ENCODE results near the gene CYTH4. TPM values are rescaled to one million over a fixed set of nuclear protein-coding genes. Genes with fewer than 3 reads are reported as not detected.
A peak's percentile ranks its signal among the peaks of the same experiment; 100 is the strongest.

The CYTH4 gene
- total RNA-seq, 1 donor from 2014 or later: not detected

- Mint-ChIP-seq H3K9me3 (peaks cover 19% of the 10 kb centered on the region), H3K27ac (no peak overlapping the region), H3K4me3 (no peak overlapping the region), H3K27me3 (ENCODE audit: insufficient read depth, low read depth) (peaks cover 16% of the 10 kb centered on the region), H3K36me3 (no peaks in the 10 kb centered on the region), H3K4me1 (peaks cover 16% of the 10 kb centered on the region)
- H4K20me1 ChIP-seq (ENCODE audit: low read depth): no peaks in the 10 kb centered on the region
- no peak overlapping the region for H3K4me3 ChIP-seq
- H3K36me3 ChIP-seq: no peaks in the 10 kb centered on the region
- H3K9ac ChIP-seq: no peak overlapping the region
- peaks cover 9% of the 10 kb centered on the region for H3K4me1 ChIP-seq
- H3K9me3 ChIP-seq (ENCODE audit: low read depth): peaks cover 3% of the 10 kb centered on the region
- H3F3A ChIP-seq (ENCODE audit: low read depth): peaks cover 19% of the 10 kb centered on the region
- H3K4me2 ChIP-seq: no peak overlapping the region
- H3K27me3 ChIP-seq: peaks cover 24% of the 10 kb centered on the region
- no peak overlapping the region for H3K27ac ChIP-seq
- DNase-seq (ENCODE audit: low spot score): no peak
- no peak for TF ChIP-seq EZH2phosphoT487 (IDR thresholded peaks at IDR 0.05)
- TF ChIP-seq EZH2 (IDR thresholded peaks at IDR 0.05): no peak
- TF ChIP-seq CTCF (IDR thresholded peaks at IDR 0.05): no peak
- H3K79me2 ChIP-seq (ENCODE audit: low read depth): no peaks in the 10 kb centered on the region
- H2AFZ ChIP-seq (replicated peaks): no peak overlapping the region
Measured at GRCh38 chr22:37260155-37260795, 22.0 kb upstream of the CYTH4 start.

DNA sequence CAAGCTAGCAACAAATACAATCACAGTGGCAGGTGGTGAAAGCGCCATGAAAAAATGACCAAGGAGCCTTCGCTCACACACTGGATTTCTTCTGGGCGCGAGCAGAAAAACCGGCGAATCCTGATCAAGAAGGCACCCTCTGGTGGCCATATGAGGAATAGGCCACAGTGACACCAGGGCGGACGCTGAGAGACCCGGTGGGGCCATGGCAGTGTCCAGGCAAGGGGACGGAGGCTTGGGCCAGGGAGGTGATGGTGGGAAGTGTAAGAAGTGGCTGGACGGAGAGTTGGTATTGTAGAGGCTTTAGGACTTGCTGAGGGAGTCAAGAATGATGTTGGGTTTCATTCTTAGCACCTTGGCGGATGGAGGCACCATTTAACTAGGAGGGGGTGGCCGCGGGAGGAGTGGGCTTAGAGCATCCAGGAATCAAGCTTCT is 21.4 kb upstream of the CYTH4 start:
- H3K4me1 Mint-ChIP-seq: peaks cover 16% of the 10 kb centered on the region

GRCh38 chr22:37262346-37262745 is 20.0 kb upstream of the CYTH4 start:
- no peak overlapping the region for H3K4me3 ChIP-seq
- no peaks in the 10 kb centered on the region for H3K79me2 ChIP-seq (ENCODE audit: low read depth)
- no peak for DNase-seq (ENCODE audit: low spot score)
- TF ChIP-seq EZH2 (IDR thresholded peaks at IDR 0.05): no peak
- no peak for TF ChIP-seq EZH2phosphoT487 (IDR thresholded peaks at IDR 0.05)
- no peak for TF ChIP-seq CTCF (IDR thresholded peaks at IDR 0.05)
- peaks cover 24% of the 10 kb centered on the region for H3K27me3 ChIP-seq
- H3K27ac ChIP-seq: no peak overlapping the region
- H3K4me1 ChIP-seq: peaks cover 11% of the 10 kb centered on the region
- H3K4me1 Mint-ChIP-seq: peaks cover 23% of the 10 kb centered on the region
- H3K4me2 ChIP-seq: no peak overlapping the region
- no peak overlapping the region for H2AFZ ChIP-seq (replicated peaks)
- H3K36me3 Mint-ChIP-seq: no peaks in the 10 kb centered on the region
- no peak overlapping the region for H3K9ac ChIP-seq
- H3K4me3 Mint-ChIP-seq: no peak overlapping the region
- H3K27ac Mint-ChIP-seq: no peak overlapping the region
- peaks cover 24% of the 10 kb centered on the region for H3K9me3 Mint-ChIP-seq
- H4K20me1 ChIP-seq (ENCODE audit: low read depth): no peaks in the 10 kb centered on the region
- H3F3A ChIP-seq (ENCODE audit: low read depth): peaks cover 19% of the 10 kb centered on the region
- H3K27me3 Mint-ChIP-seq (ENCODE audit: insufficient read depth, low read depth): peaks cover 14% of the 10 kb centered on the region
- no peaks in the 10 kb centered on the region for H3K36me3 ChIP-seq
- H3K9me3 ChIP-seq (ENCODE audit: low read depth): peaks cover 3% of the 10 kb centered on the region

More for the DNA sequence above, 21.4 kb upstream of the CYTH4 start:
- Histone ChIP-seq H3K36me3 (no peaks in the 10 kb centered on the region), H3K4me3 (no peak overlapping the region), H4K20me1 (ENCODE audit: low read depth) (no peaks in the 10 kb centered on the region), H3K27ac (no peak overlapping the region), H3K9ac (no peak overlapping the region), H3F3A (ENCODE audit: low read depth) (peaks cover 19% of the 10 kb centered on the region), H3K4me2 (no peak overlapping the region), H3K27me3 (peaks cover 24% of the 10 kb centered on the region), H3K79me2 (ENCODE audit: low read depth) (no peaks in the 10 kb centered on the region), H3K9me3 (ENCODE audit: low read depth) (peaks cover 3% of the 10 kb centered on the region), H2AFZ (replicated peaks) (no peak overlapping the region), H3K4me1 (peaks cover 9% of the 10 kb centered on the region)
- DNase-seq (ENCODE audit: low spot score): peak; percentile 82
- Mint-ChIP-seq H3K4me3 (peak overlapping the region; percentile 9), H3K27me3 (ENCODE audit: insufficient read depth, low read depth) (peaks cover 14% of the 10 kb centered on the region), H3K27ac (no peak overlapping the region), H3K9me3 (peaks cover 22% of the 10 kb centered on the region), H3K36me3 (no peaks in the 10 kb centered on the region)
- no peak for TF ChIP-seq EZH2 (IDR thresholded peaks at IDR 0.05)
- peak; percentile 89 for TF ChIP-seq CTCF (IDR thresholded peaks at IDR 0.05)

Measured in neural progenitor cell (in vitro differentiated cells).